Activated naive CD8-positive, alpha-beta T cell treated with anti-CD3 and anti-CD28 coated beads, Interleukin-2, amount 50 U/mL, for 24 hours (primary cell): ENCODE results near the gene HMOX1.
"Not testable (repeated sequence)": the region's sequence is repeated elsewhere in the genome, so short reads cannot be mapped to it uniquely, and the experiment has no call there.

ENCODE experiments used
- ATAC-seq: fragments of 150-1000 bp; cut with Tn5 transposase; one replicate; pipeline ENCODE4 v1.10.0; 2021
- DNase-seq: peaks from one replicate; pipeline ENCODE4 v3.0.0; 2021
- H3K27ac Mint-ChIP-seq: one replicate; pipeline ENCODE4 v1.8.0; 2021; ENCODE audit warnings: mild to moderate bottlenecking, mixed read lengths
- H3K27me3 Mint-ChIP-seq: one replicate; pipeline ENCODE4 v1.8.0; 2021; ENCODE audit warnings: mixed read lengths
- H3K36me3 Mint-ChIP-seq: one replicate; pipeline ENCODE4 v1.8.0; 2021; ENCODE audit warnings: low read depth, mixed read lengths
- H3K4me1 Mint-ChIP-seq: one replicate; pipeline ENCODE4 v1.8.0; 2021; ENCODE audit warnings: mixed read lengths
- H3K4me3 Mint-ChIP-seq: one replicate; pipeline ENCODE4 v1.8.0; 2021; ENCODE audit warnings: mild to moderate bottlenecking, moderate library complexity, mixed read lengths
- H3K9me3 Mint-ChIP-seq: one replicate; pipeline ENCODE4 v1.8.0; 2021; ENCODE audit warnings: mixed read lengths

HMOX1 gene

GRCh38 chr22:35361001-35361558 is 19.8 kb upstream of the HMOX1 start:
- Mint-ChIP-seq H3K27me3 (peaks cover 15% of the 10 kb centered on the region), H3K4me3 (no peak overlapping the region), H3K27ac (no peak overlapping the region), H3K36me3 (no peaks in the 10 kb centered on the region), H3K4me1 (peaks cover 4% of the 10 kb centered on the region), H3K9me3 (no peaks in the 10 kb centered on the region)
- DNase-seq: no peak
- ATAC-seq: no peak

DNA sequence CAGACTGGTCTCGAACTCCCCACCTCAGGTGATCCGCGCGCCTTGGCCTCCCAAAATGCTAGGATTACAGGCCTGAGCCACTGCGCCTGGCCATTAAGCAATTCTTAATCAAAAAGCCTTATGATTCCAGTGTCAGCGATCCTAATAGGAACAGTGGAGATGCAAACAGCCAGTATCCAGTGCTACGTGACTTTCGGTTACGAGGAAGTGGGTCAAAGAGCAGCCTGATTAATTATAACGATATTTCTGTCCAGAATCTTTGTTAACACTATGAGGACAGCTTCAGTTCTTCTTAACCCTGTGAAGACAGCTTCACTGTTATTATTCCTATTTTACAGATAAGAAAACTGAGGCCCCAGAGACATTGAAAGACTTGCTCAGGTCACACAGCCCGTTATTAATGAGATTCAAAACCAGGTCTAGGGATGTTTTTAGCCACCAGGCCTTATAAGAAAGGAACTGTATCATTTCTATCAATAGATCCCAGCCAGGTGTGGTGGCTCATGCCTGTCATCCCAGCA is 17.3 kb upstream of the HMOX1 start:
- Mint-ChIP-seq H3K27ac (no peak overlapping the region), H3K27me3 (peaks cover 12% of the 10 kb centered on the region), H3K36me3 (no peaks in the 10 kb centered on the region), H3K4me3 (no peak overlapping the region), H3K9me3 (no peaks in the 10 kb centered on the region), H3K4me1 (peaks cover 3% of the 10 kb centered on the region)
- DNase-seq (no peak), ATAC-seq (no peak)

DNA sequence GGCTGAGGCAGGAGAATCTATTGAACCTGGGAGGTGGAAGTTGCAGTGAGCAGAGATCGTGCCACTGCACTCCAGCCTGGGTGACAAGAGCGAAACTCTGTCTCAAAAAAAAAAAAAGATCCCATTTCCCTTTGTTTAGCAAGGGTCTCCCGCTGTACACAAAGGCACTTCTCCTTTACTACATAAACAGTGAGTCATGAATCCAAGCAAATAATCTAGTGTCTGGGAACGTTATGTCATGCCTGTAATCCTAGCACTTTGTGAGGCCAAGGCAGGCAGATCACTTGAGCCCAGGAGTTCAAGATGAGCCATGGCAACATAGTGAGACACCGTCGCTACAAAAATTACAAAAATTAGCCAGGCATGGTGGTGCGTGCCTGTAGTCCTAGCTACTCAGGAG is 16.7 kb upstream of the HMOX1 start:
- not testable (repeated sequence) for H3K27ac Mint-ChIP-seq, ATAC-seq, H3K4me1 Mint-ChIP-seq, H3K4me3 Mint-ChIP-seq, H3K9me3 Mint-ChIP-seq, H3K36me3 Mint-ChIP-seq, DNase-seq
- H3K27me3 Mint-ChIP-seq: peaks cover 15% of the 10 kb centered on the region

DNA sequence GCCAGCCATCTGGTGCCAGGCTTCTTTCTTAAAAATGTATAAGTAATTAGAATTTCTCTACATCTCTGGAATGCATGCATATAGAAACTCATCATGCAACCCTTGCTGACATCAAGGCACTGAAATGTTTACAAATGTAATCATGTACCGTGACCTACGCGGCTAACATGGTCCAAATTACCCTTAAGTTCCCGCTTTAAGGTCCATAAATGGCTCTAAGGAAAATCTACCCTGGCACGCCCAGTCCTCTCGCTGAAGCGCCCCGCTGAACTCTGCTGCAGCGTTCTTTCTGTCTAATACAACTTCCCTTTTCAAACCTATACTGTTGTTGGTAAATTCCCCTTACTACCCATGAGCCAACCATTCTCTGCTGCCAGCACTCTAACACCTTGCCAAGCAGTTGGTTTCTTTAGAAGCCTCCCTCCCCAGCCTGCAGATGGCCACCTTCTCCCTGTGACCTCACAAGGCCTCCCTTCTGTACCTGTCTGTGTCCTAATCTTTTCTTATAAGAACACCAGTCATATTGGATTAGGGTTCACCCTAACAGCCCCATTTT is 13.5 kb upstream of the HMOX1 start:
- ATAC-seq: peak; percentile 50
- H3K27ac Mint-ChIP-seq: no peak overlapping the region

GRCh38 chr22:35368386-35368785 is 12.5 kb upstream of the HMOX1 start:
- peaks cover 30% of the 10 kb centered on the region for H3K27me3 Mint-ChIP-seq
- peaks cover 13% of the 10 kb centered on the region for H3K4me1 Mint-ChIP-seq
- no peak overlapping the region for H3K4me3 Mint-ChIP-seq
- DNase-seq (no peak), ATAC-seq (no peak)
- no peak overlapping the region for H3K27ac Mint-ChIP-seq
- no peaks in the 10 kb centered on the region for H3K9me3 Mint-ChIP-seq
- H3K36me3 Mint-ChIP-seq: no peaks in the 10 kb centered on the region

More for the DNA sequence above, 13.5 kb upstream of the HMOX1 start:
- peaks cover 13% of the 10 kb centered on the region for H3K4me1 Mint-ChIP-seq
- no peak for DNase-seq
- no peak overlapping the region for H3K4me3 Mint-ChIP-seq
- H3K27me3 Mint-ChIP-seq: peaks cover 30% of the 10 kb centered on the region
- H3K36me3 Mint-ChIP-seq: no peaks in the 10 kb centered on the region
- no peaks in the 10 kb centered on the region for H3K9me3 Mint-ChIP-seq

DNA sequence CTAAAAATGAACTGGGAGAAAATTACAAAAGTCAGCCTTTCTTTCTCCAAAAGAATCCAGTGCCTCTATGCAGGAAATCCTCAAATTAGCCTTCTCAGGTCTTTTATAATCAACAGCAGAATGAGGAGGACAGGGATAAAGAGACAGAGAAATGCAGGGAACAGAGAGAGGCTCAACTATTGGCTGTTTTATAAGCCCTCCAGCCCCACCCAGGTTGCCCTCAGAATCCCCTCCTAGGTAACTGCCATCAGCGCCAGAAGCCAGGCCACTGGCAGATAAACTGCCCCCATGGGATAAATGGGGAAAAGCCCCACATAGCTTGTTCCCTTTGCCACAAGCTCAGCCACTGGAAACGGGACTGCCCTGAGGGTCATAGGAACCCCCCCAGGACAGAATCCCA is 10.9 kb upstream of the HMOX1 start:
- H3K36me3 Mint-ChIP-seq: no peaks in the 10 kb centered on the region
- H3K9me3 Mint-ChIP-seq: no peaks in the 10 kb centered on the region
- no peak for DNase-seq
- no peak overlapping the region for H3K4me3 Mint-ChIP-seq
- peaks cover 13% of the 10 kb centered on the region for H3K4me1 Mint-ChIP-seq
- peaks cover 29% of the 10 kb centered on the region for H3K27me3 Mint-ChIP-seq
- no peak for ATAC-seq
- no peak overlapping the region for H3K27ac Mint-ChIP-seq

DNA sequence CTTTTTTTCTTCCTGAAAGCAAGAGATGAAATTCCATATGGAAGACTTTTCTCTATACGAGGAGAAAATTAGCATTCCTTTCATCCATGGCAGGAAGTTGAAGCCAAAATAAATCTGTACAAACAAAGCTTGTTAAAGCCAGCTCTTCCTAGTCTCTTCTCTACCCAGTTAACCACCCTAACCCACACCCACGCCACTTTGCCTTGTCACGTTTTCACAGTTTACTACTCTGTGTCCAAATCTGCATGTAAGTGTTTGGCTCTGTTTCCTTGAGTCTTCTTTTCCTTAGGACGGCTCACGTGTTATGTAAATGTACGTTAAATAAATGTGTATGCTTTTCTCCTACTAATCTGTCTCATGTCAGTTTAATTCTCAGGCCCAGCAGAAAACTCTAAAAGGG is 7.1 kb upstream of the HMOX1 start:
- no peaks in the 10 kb centered on the region for H3K9me3 Mint-ChIP-seq
- H3K36me3 Mint-ChIP-seq: no peaks in the 10 kb centered on the region
- DNase-seq: no peak
- no peak overlapping the region for H3K4me3 Mint-ChIP-seq
- H3K27ac Mint-ChIP-seq: no peak overlapping the region
- no peak for ATAC-seq
- H3K4me1 Mint-ChIP-seq: peaks cover 23% of the 10 kb centered on the region
- H3K27me3 Mint-ChIP-seq: peaks cover 18% of the 10 kb centered on the region

- no peak for DNase-seq
- no peak for ATAC-seq
- Mint-ChIP-seq H3K27me3 (peaks cover 14% of the 10 kb centered on the region), H3K9me3 (no peaks in the 10 kb centered on the region), H3K27ac (no peak overlapping the region), H3K4me3 (no peak overlapping the region), H3K36me3 (no peaks in the 10 kb centered on the region), H3K4me1 (peaks cover 23% of the 10 kb centered on the region)
These were observed 5.9 kb upstream of the HMOX1 start for GRCh38 chr22:35375031-35375430.

GRCh38 chr22:35375526-35375925 is 5.4 kb upstream of the HMOX1 start:
- ATAC-seq (no peak), DNase-seq (no peak)
- peaks cover 17% of the 10 kb centered on the region for H3K27me3 Mint-ChIP-seq
- H3K27ac Mint-ChIP-seq: no peak overlapping the region
- H3K36me3 Mint-ChIP-seq: no peaks in the 10 kb centered on the region
- H3K9me3 Mint-ChIP-seq: no peaks in the 10 kb centered on the region
- H3K4me1 Mint-ChIP-seq: peaks cover 23% of the 10 kb centered on the region
- no peak overlapping the region for H3K4me3 Mint-ChIP-seq

GRCh38 chr22:35376728-35377472 is 4.0 kb upstream of the HMOX1 start:
- DNase-seq (peak; percentile 53), ATAC-seq (peak; percentile 17)
- peak overlapping the region; percentile 17 for H3K4me3 Mint-ChIP-seq
- peak overlapping the region; percentile 33 for H3K27ac Mint-ChIP-seq
- H3K27me3 Mint-ChIP-seq: peaks cover 20% of the 10 kb centered on the region
- no peaks in the 10 kb centered on the region for H3K9me3 Mint-ChIP-seq
- H3K36me3 Mint-ChIP-seq: no peaks in the 10 kb centered on the region
- H3K4me1 Mint-ChIP-seq: peaks cover 22% of the 10 kb centered on the region

DNA sequence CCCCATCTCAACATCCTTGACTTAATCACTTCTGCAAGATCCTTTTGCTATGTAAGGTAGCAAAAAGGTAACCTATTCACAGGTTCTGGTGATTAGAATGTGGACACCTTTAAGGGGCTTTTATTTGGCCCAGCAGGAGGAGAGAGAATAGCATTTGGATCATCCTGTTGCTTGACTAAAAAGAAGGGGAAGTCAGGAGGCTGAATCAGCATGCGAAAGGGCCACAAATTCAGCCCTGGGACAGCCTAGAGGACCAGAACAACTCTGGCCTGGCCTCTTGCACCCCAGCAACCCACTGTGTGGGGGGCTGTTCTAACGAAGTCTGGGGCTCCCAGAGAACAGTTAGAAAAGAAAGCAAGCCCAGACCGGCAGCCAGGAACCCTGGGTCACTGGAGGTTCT is 3.2 kb upstream of the HMOX1 start:
- Mint-ChIP-seq H3K36me3 (no peaks in the 10 kb centered on the region), H3K9me3 (no peaks in the 10 kb centered on the region), H3K4me1 (peaks cover 19% of the 10 kb centered on the region), H3K27ac (peak overlapping the region; percentile 33), H3K4me3 (no peak overlapping the region), H3K27me3 (peaks cover 23% of the 10 kb centered on the region)
- ATAC-seq: no peak
- no peak for DNase-seq

- Mint-ChIP-seq H3K27ac (no peak overlapping the region), H3K36me3 (no peaks in the 10 kb centered on the region), H3K4me3 (no peak overlapping the region), H3K4me1 (peaks cover 19% of the 10 kb centered on the region), H3K27me3 (peaks cover 31% of the 10 kb centered on the region), H3K9me3 (no peaks in the 10 kb centered on the region)
- DNase-seq (no peak), ATAC-seq (no peak)
These were observed 2.3 kb upstream of the HMOX1 start for GRCh38 chr22:35378621-35379020.

DNA sequence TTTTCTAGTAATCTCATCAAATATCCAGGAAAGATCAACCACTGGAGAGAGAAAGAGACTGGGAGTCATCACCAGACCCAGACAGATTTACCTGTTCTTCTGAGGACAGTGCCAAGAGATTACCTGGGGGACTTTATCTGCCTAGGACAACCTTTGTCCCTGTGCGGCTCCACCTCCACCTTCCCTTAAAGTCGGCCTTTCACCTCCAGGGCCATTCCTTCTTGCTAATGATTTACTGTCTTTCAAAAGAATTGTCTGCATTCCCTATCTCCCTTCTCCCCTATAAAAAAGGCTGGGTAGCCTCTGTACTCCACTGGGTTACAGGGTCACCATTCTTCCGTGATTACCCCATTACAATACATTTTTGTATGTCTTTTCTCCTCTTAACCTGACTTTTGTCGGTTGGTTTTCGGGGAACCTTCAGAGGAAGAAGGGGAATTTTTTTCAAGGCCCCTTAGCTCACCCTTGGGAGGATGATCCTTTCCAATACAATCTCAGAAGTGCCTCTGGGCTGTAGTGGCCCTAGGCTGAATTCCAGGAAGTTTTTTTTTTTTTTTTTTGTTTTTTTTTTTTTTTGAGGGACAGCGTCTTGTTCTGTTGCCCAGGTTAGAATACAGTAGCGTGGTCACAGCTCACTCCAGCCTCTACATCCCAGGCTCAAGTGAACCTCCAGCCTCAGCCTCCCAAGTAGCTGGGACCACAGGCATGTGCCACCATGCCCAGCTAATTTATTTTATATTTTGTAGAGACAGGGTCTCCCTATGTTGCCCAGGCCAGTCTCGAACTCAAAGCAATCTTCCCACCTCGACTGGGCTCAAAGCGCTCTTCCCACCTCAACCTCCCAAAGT is 1.5 kb upstream of the HMOX1 start:
- no peak for DNase-seq
- H3K4me1 Mint-ChIP-seq: peaks cover 19% of the 10 kb centered on the region
- no peaks in the 10 kb centered on the region for H3K36me3 Mint-ChIP-seq
- ATAC-seq: no peak
- no peak overlapping the region for H3K4me3 Mint-ChIP-seq
- H3K27me3 Mint-ChIP-seq: peaks cover 33% of the 10 kb centered on the region
- no peak overlapping the region for H3K27ac Mint-ChIP-seq
- H3K9me3 Mint-ChIP-seq: no peaks in the 10 kb centered on the region

- no peak for DNase-seq
- ATAC-seq: no peak
- peaks cover 37% of the 10 kb centered on the region for H3K27me3 Mint-ChIP-seq
- no peak overlapping the region for H3K27ac Mint-ChIP-seq
- no peaks in the 10 kb centered on the region for H3K36me3 Mint-ChIP-seq
- no peaks in the 10 kb centered on the region for H3K9me3 Mint-ChIP-seq
- peaks cover 19% of the 10 kb centered on the region for H3K4me1 Mint-ChIP-seq
- H3K4me3 Mint-ChIP-seq: no peak overlapping the region
These were observed 883 bp upstream of the HMOX1 start for GRCh38 chr22:35380013-35380412.
